H1 (cell line): Measurements from ENCODE around the gene KCNMA1. TPM values are rescaled to one million over a fixed set of nuclear protein-coding genes. Genes with fewer than 3 reads are reported as not detected.

Experiments
- CTCF ChIA-PET: fragments of 300-600 bp; sonication (Branson Sonifier 250); formaldehyde crosslinking; loops from one replicate; lab custom pipeline; 2021; ENCODE audit not compliant: partially characterized antibody; lab: Charles Lee
- POLR2A ChIA-PET: fragments of 300-600 bp; sonication (Branson Sonifier 250); formaldehyde crosslinking; loops from one replicate; lab custom pipeline; 2021; ENCODE audit warnings: inconsistent platforms; ENCODE audit not compliant: partially characterized antibody; lab: Charles Lee
- DNase-seq, 2 experiments: peaks; one replicate each; pipeline versions ENCODE4 v3.0.0 to v3.0.0-alpha.2; 2010 to 2022; ENCODE audit warnings: low spot score in 2 of 2, low read depth in 1 of 2, mixed read lengths in 1 of 2
- FAIRE-seq: peaks from 2 replicates; lab custom pipeline; 2011; peaks lifted over from hg19 to GRCh38; lab: Jason Lieb, UNC
- H2AFZ ChIP-seq: 2 replicates; pipeline ENCODE4 v1.8.1; 2012; ENCODE audit warnings: low read length, inconsistent platforms
- H2AK5ac ChIP-seq: 2 replicates; pipeline ENCODE4 v1.6.1; 2013; ENCODE audit warnings: low read depth, low read length
- H2BK120ac ChIP-seq: replicated peaks from 2 replicates; pipeline ENCODE3; 2013; ENCODE audit warnings: low read depth, low read length, inconsistent platforms
- H2BK12ac ChIP-seq: 2 replicates; pipeline ENCODE4 v1.6.1; 2013; ENCODE audit warnings: low read depth, low read length
- H2BK15ac ChIP-seq: 2 replicates; pipeline ENCODE4 v1.6.1; 2013; ENCODE audit warnings: low read length
- H2BK20ac ChIP-seq: 2 replicates; pipeline ENCODE4 v1.6.1; 2013; ENCODE audit warnings: low read length
- H2BK5ac ChIP-seq: 2 replicates; pipeline ENCODE4 v1.6.1; 2013; ENCODE audit warnings: low read depth, low read length
- H3K14ac ChIP-seq: 2 replicates; pipeline ENCODE4 v1.6.1; 2013; ENCODE audit warnings: inconsistent platforms; ENCODE audit not compliant: insufficient read length
- H3K18ac ChIP-seq: 2 replicates; pipeline ENCODE4 v1.6.1; 2013; ENCODE audit warnings: low read length; ENCODE audit errors: extremely low read depth
- H3K23ac ChIP-seq: 2 replicates; pipeline ENCODE4 v1.6.1; 2013; ENCODE audit warnings: inconsistent platforms; ENCODE audit not compliant: insufficient read length
- H3K23me2 ChIP-seq: 2 replicates; pipeline ENCODE4 v1.6.1; 2013; ENCODE audit warnings: low read depth, low read length
- H3K27ac ChIP-seq: 2 replicates; pipeline ENCODE4 v1.6.1; 2011; ENCODE audit warnings: low read depth, low read length, inconsistent platforms
- H3K27me3 ChIP-seq, 4 experiments: replicated peaks in 1 of 4; 1 replicate in 1 of 4; 2 replicates in 3 of 4; pipeline versions ENCODE4 v1.6.1 to v1.8.1; 2011 to 2013; ENCODE audit warnings: low read length in 3 of 4, mild to moderate bottlenecking in 3 of 4, inconsistent platforms in 2 of 4, mixed read lengths in 2 of 4, moderate library complexity in 1 of 4; ENCODE audit not compliant: control insufficient read depth in 3 of 4, insufficient read depth in 3 of 4; ENCODE audit errors: extremely low read depth in 1 of 4
- H3K36me3 ChIP-seq, 4 experiments: 2 replicates each; pipeline versions ENCODE4 v1.6.1 to v1.8.1; 2011 to 2013; ENCODE audit warnings: mild to moderate bottlenecking in 4 of 4, low read length in 3 of 4, moderate library complexity in 2 of 4, control low read depth in 1 of 4, inconsistent platforms in 1 of 4; ENCODE audit not compliant: insufficient read depth in 4 of 4, control insufficient read depth in 2 of 4
- H3K4ac ChIP-seq: replicated peaks from 2 replicates; pipeline ENCODE3; 2013; ENCODE audit warnings: low read length, low read depth, mixed read lengths, inconsistent platforms; ENCODE audit not compliant: insufficient read length
- H3K4me1 ChIP-seq, 4 experiments: replicated peaks in 1 of 4; 1 replicate in 1 of 4; 2 replicates in 3 of 4; pipeline versions ENCODE4 v1.6.1 to v1.8.1; 2011 to 2013; ENCODE audit warnings: low read length in 3 of 4, inconsistent platforms in 2 of 4, mixed read lengths in 1 of 4; ENCODE audit not compliant: insufficient read depth in 4 of 4, control insufficient read depth in 3 of 4
- H3K4me2 ChIP-seq, 2 experiments: 2 replicates each; pipeline versions ENCODE4 v1.6.1 to v1.8.1; 2011 to 2013; ENCODE audit warnings: low read depth in 2 of 2, low read length in 2 of 2, control low read depth in 1 of 2, inconsistent platforms in 1 of 2, mild to moderate bottlenecking in 1 of 2; ENCODE audit not compliant: insufficient read depth in 1 of 2
- H3K4me3 ChIP-seq, 4 experiments: fragments of 200-600, 300-600 bp in 1 of 4; sonication (generic), shearing (Covaris generic), sonication (Bioruptor Twin) in 1 of 4; 2 replicates each; pipeline versions ENCODE4 v1.5.1 to v1.8.1; 2011 to 2016; ENCODE audit warnings: low read length in 4 of 4, low read depth in 3 of 4, control low read depth in 2 of 4, inconsistent platforms in 2 of 4, mild to moderate bottlenecking in 2 of 4, mixed read lengths in 1 of 4, moderate library complexity in 1 of 4; ENCODE audit not compliant: insufficient read depth in 2 of 4; ENCODE audit errors: extremely low read depth in 1 of 4
- H3K56ac ChIP-seq: replicated peaks from 2 replicates; pipeline ENCODE3; 2013; ENCODE audit warnings: low read depth, mild to moderate bottlenecking, mixed read lengths, low read length, inconsistent platforms; ENCODE audit not compliant: insufficient read length
- H3K79me1 ChIP-seq: 2 replicates; pipeline ENCODE4 v1.6.1; 2013; ENCODE audit warnings: low read depth, low read length, control low read depth
- H3K79me2 ChIP-seq, 2 experiments: 2 replicates each; pipeline versions ENCODE4 v1.6.1 to v1.8.1; 2012 to 2013; ENCODE audit warnings: low read length in 2 of 2, mild to moderate bottlenecking in 2 of 2, inconsistent platforms in 1 of 2; ENCODE audit not compliant: insufficient read depth in 2 of 2, control insufficient read depth in 1 of 2
- H3K9ac ChIP-seq, 4 experiments: replicated peaks in 1 of 4; 1 replicate in 1 of 4; 2 replicates in 3 of 4; pipeline versions ENCODE4 v1.6.1 to v1.8.1; 2011 to 2013; ENCODE audit warnings: low read depth in 3 of 4, low read length in 3 of 4, control low read depth in 2 of 4, mild to moderate bottlenecking in 2 of 4, moderate library complexity in 2 of 4, inconsistent platforms in 1 of 4; ENCODE audit errors: extremely low read depth in 1 of 4
- H3K9me3 ChIP-seq, 2 experiments: 2 replicates each; pipeline versions ENCODE4 v1.6.1 to v1.8.1; 2012 to 2013; ENCODE audit warnings: mild to moderate bottlenecking in 2 of 2, moderate library complexity in 2 of 2, control low read depth in 1 of 2, inconsistent platforms in 1 of 2, low read depth in 1 of 2, low read length in 1 of 2, mixed read lengths in 1 of 2; ENCODE audit not compliant: insufficient read depth in 2 of 2
- H4K20me1 ChIP-seq, 2 experiments: replicated peaks in 1 of 2; 2 replicates each; pipeline versions ENCODE3 to v1.8.1; 2011 to 2013; ENCODE audit warnings: inconsistent platforms in 2 of 2, low read length in 2 of 2, mild to moderate bottlenecking in 1 of 2; ENCODE audit not compliant: insufficient read depth in 2 of 2, control insufficient read depth in 1 of 2
- H4K5ac ChIP-seq: 2 replicates; pipeline ENCODE4 v1.6.1; 2013; ENCODE audit warnings: low read length, low read depth, mixed read lengths, inconsistent platforms; ENCODE audit not compliant: insufficient read length
- H4K8ac ChIP-seq: 2 replicates; pipeline ENCODE4 v1.8.0; 2013; ENCODE audit warnings: mild to moderate bottlenecking, moderate library complexity, low read length, inconsistent platforms; ENCODE audit not compliant: insufficient read depth; ENCODE audit errors: extremely low read depth
- H4K91ac ChIP-seq: replicated peaks from 2 replicates; pipeline ENCODE3; 2013; ENCODE audit warnings: low read length, mixed read lengths, inconsistent platforms; ENCODE audit not compliant: insufficient read length
- CBX8 ChIP-seq: fragments of 300-800, 300-1000 bp; sonication (generic); IDR thresholded peaks from 2 replicates; pipeline ENCODE4 v1.7.1; 2016; ENCODE audit warnings: low read depth, low read length, borderline replicate concordance
- CHD2 ChIP-seq: IDR thresholded peaks from 2 replicates; pipeline ENCODE4 v1.6.1; 2012; ENCODE audit warnings: low read length, improper control_type of control experiment
- E2F6 ChIP-seq: IDR thresholded peaks from 2 replicates; pipeline ENCODE4 v1.6.1; 2012; ENCODE audit warnings: inconsistent platforms
- GTF2F1 ChIP-seq: IDR thresholded peaks from 2 replicates; pipeline ENCODE4 v1.6.1; 2012; ENCODE audit warnings: low read depth, low read length, improper control_type of control experiment, borderline replicate concordance
- HDAC2 ChIP-seq, 2 experiments: fragments of 300-600 bp in 1 of 2; sonication (generic) in 1 of 2; IDR thresholded peaks; 2 replicates each; pipeline ENCODE4 v1.6.1; 2011 to 2012; ENCODE audit warnings: low read depth in 2 of 2, low read length in 2 of 2, mild to moderate bottlenecking in 2 of 2, moderate library complexity in 2 of 2, borderline replicate concordance in 1 of 2, inconsistent platforms in 1 of 2
- MAX ChIP-seq: IDR thresholded peaks from 2 replicates; pipeline ENCODE4 v1.6.1; 2012; ENCODE audit warnings: inconsistent platforms
- NRF1 ChIP-seq: IDR thresholded peaks from 2 replicates; pipeline ENCODE4 v1.6.1; 2011; ENCODE audit warnings: mild to moderate bottlenecking, low read depth, low read length, improper control_type of control experiment
- POLR2AphosphoS5 ChIP-seq: IDR thresholded peaks from 2 replicates; pipeline ENCODE4 v1.6.1; 2011; ENCODE audit warnings: low read depth, low read length
- RFX5 ChIP-seq: IDR thresholded peaks from 2 replicates; pipeline ENCODE4 v1.6.1; 2011; ENCODE audit warnings: low read depth, low read length, improper control_type of control experiment, borderline replicate concordance
- RNF2 ChIP-seq: fragments of 200-900, 300-1000 bp; sonication (generic); IDR thresholded peaks from 2 replicates; pipeline ENCODE4 v1.7.1; 2016; ENCODE audit warnings: borderline replicate concordance, low read depth, mild to moderate bottlenecking, antibody characterized with exemption, low read length; ENCODE audit not compliant: poor library complexity, severe bottlenecking; ENCODE audit errors: missing control alignments
- SAP30 ChIP-seq: fragments of 300-600 bp; sonication (generic); IDR thresholded peaks from 2 replicates; pipeline ENCODE4 v1.7.1; 2012; ENCODE audit warnings: low read length, moderate library complexity, mild to moderate bottlenecking, inconsistent platforms; ENCODE audit not compliant: insufficient read depth, insufficient replicate concordance
- TCF12 ChIP-seq: IDR thresholded peaks from 2 replicates; pipeline ENCODE4 v1.6.1; 2011; ENCODE audit warnings: low read depth, mild to moderate bottlenecking, low read length
- TEAD4 ChIP-seq: IDR thresholded peaks from 2 replicates; pipeline ENCODE4 v1.6.1; 2012; ENCODE audit warnings: low read depth, low read length, inconsistent platforms, mixed read lengths
- WGBS, 2 experiments: shearing (Covaris generic) in 1 of 2; methylation state at CpG; one replicate each; pipeline versions ENCODE4 v1.1.6 to v1.1.7; 2013 to 2015; ENCODE audit warnings: low lambda C conversion rate in 2 of 2, mixed read lengths in 2 of 2, inconsistent platforms in 1 of 2, low coverage in 1 of 2, missing lambda C conversion rate in 1 of 2; ENCODE audit not compliant: insufficient replicate concordance in 2 of 2, insufficient coverage in 1 of 2, insufficient read length in 1 of 2; ENCODE audit errors: extremely low coverage in 1 of 2, missing lambda C conversion rate in 1 of 2; 5-methylcytosine and 5-hydroxymethylcytosine counted together
- polyA plus RNA-seq, 7 experiments: library from polyadenylated mRNA; depleted of rRNA in 3 of 7; stranded (reverse) in 5 of 7; unstranded in 2 of 7; fragments of >200 nt in 5 of 7; fragments of 200-250 nt in 2 of 7; gene quantifications; 1 replicate in 5 of 7; 2 replicates in 1 of 7; 4 replicates in 1 of 7; pipeline versions ENCODE4 v1.2.1 to v1.2.3, GENCODE V29; 2011 to 2013; ENCODE audit warnings: missing spikeins in 2 of 7, mixed read lengths in 2 of 7
- total RNA-seq: library from RNA; stranded (reverse); fragmentation: NEBNext Ultra II Directional; extraction: Animal tissue kit (Norgen Biotek cat#: 25700); gene quantifications from 2 replicates; pipeline ENCODE4 v1.2.1, GENCODE V29; 2021

KCNMA1 gene
- total and polyA plus RNA-seq, 2 of the 8 experiments (the other 6 are each of a cell fraction or from before 2014, with no cell fraction given): 10.2 to 11.1 TPM

- FAIRE-seq: no peak
- Histone ChIP-seq H2AK5ac (no peak overlapping the region), H3K18ac (no peak overlapping the region), H3K79me1 (no peaks in the 10 kb centered on the region), H2AFZ (no peak overlapping the region), H3K79me2 (no peaks in the 10 kb centered on the region), H3K56ac (no peak overlapping the region), H2BK15ac (no peak overlapping the region), H2BK120ac (no peak overlapping the region), H3K27me3 (peaks cover 0 to 1% (median 0%) of the 10 kb centered on the region in 4 experiments; a peak in 1 of 7 replicates), H3K9ac (no peak overlapping the region), H2BK5ac (no peak overlapping the region), H4K5ac (no peak overlapping the region), H3K4me1 (peaks cover 0 to 4% (median 0%) of the 10 kb centered on the region in 4 experiments; a peak in 1 of 7 replicates), H3K14ac (no peak overlapping the region), H2BK20ac (no peak overlapping the region), H3K4me2 (no peak overlapping the region), H3K23ac (no peak overlapping the region), H3K23me2 (no peaks in the 10 kb centered on the region), H4K20me1 (no peaks in the 10 kb centered on the region), H4K8ac (no peak overlapping the region), H3K4ac (no peak overlapping the region), H3K36me3 (no peaks in the 10 kb centered on the region), H2BK12ac (no peak overlapping the region), H3K9me3 (no peaks in the 10 kb centered on the region), H3K4me3 (no peak overlapping the region), H3K27ac (no peak overlapping the region), H4K91ac (no peak overlapping the region)
- DNase-seq: no peak
- ChIA-PET POLR2A (interaction anchor here (0.6 kb wide), 1 partner anchor 20 kb away, joined by 3 read pairs; no protein-coding TSS in a partner anchor), CTCF (no interaction called here)
- WGBS, 2 experiments: 90% methylated on average over 2 of the region's 2 CpGs; no CpG with 5 or more reads in 1 of the 2 experiments
- no peak for TF ChIP-seq HDAC2 (IDR thresholded peaks at IDR 0.05; ENCODE audit: borderline replicate concordance in 1 of 2, low read depth in 2 of 2, low read length in 2 of 2)
- TF ChIP-seq TEAD4: no peak
- TF ChIP-seq E2F6: no peak
- no peak for TF ChIP-seq CHD2
- no peak for TF ChIP-seq MAX
- no peak for TF ChIP-seq RFX5
- no peak for TF ChIP-seq POLR2AphosphoS5
- no peak for TF ChIP-seq SAP30
- no peak for TF ChIP-seq NRF1
- TF ChIP-seq CBX8: no peak
- no peak for TF ChIP-seq GTF2F1
- TF ChIP-seq TCF12: no peak
- TF ChIP-seq RNF2: no peak
Measured at GRCh38 chr10:77045085-77045484, 592.5 kb downstream of the KCNMA1 start.
